ENCODE measurements around the gene RBM43. TPM values are rescaled to one million over a fixed set of nuclear protein-coding genes. Genes with fewer than 3 reads are reported as not detected.
"Not testable (repeated sequence)": the region's sequence is repeated elsewhere in the genome, so short reads cannot be mapped to it uniquely, and the experiment has no call there.

Gene RBM43
- total RNA-seq (10 to 100 TPM in 2 of 4 donors, 1 to 10 TPM in 2; 8.6 to 16.9 (median 10.4) TPM), polyA plus RNA-seq (1 to 10 TPM; 1.8 to 4.0 (median 3.6) TPM)

DNA sequence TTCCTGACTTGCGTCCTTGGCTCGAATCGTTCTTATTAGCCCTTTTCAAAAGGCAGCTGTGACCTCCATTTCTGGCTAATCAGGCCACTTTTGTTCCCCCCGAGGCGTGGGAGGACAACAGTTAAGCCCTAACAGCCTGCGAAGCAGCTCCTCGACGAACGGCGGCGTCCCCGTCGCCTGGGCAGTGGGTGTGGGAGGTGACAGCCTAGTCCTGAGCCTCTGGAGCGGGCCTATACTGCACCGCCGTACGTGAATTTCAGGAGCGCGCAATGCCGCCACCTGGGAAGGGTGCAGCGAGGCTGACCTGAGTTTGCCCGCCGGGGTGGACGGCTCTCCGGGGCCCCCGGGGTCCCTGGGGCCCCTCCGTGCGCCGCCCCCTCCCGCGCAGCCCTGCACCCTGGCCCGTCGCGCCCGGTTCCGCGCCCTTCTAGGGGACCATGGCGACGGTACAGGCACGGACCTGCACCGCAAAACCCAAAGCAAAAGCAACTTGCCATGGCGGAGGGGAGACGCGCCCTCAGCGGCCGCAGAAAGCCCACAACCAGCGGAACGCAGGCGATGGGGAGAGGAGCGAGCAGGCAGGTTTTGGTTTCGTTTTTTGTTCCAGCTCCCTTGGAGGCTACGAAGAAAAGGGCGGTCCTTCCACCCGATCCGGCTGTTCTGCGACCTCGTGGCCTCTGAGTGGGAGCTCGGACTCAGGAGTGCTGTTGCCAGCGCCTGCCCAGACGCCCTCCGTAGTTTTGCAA, at the start of gene RBM43:
Gene RBM43 (minus strand): TSS at position 633 of the 746 bp plus-strand sequence. CDS start 136 bp downstream, at position 497.
- Histone ChIP-seq H3K4me3 (peak within 1 kb of the TSS; percentile 82 to 96 (median 90)), H3K4me1 (peaks cover 0 to 28% (median 10%) of the 10 kb centered on the region in 4 donors), H3K9me3 (no peaks in the 10 kb centered on the region), H3K27me3 (no peaks in the 10 kb centered on the region), H3K27ac (peak within 1 kb of the TSS; percentile 93 to 99 (median 97)), H3K36me3 (no peaks in the 10 kb centered on the region)
- peak; percentile 95 for DNase-seq
- 0% methylated on average over 61 of the region's 61 CpGs for WGBS, 2 donors
- TF ChIP-seq, protein P1, sequence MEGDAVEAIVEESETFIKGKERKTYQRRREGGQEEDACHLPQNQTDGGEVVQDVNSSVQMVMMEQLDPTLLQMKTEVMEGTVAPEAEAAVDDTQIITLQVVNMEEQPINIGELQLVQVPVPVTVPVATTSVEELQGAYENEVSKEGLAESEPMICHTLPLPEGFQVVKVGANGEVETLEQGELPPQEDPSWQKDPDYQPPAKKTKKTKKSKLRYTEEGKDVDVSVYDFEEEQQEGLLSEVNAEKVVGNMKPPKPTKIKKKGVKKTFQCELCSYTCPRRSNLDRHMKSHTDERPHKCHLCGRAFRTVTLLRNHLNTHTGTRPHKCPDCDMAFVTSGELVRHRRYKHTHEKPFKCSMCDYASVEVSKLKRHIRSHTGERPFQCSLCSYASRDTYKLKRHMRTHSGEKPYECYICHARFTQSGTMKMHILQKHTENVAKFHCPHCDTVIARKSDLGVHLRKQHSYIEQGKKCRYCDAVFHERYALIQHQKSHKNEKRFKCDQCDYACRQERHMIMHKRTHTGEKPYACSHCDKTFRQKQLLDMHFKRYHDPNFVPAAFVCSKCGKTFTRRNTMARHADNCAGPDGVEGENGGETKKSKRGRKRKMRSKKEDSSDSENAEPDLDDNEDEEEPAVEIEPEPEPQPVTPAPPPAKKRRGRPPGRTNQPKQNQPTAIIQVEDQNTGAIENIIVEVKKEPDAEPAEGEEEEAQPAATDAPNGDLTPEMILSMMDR (IDR thresholded peaks at IDR 0.05) = no peak
- TF ChIP-seq POLR2AphosphoS5 (IDR thresholded peaks at IDR 0.05) (peak; percentile 60 to 82 (median 74)), EP300 (IDR thresholded peaks at IDR 0.05) (no peak), POLR2A (IDR thresholded peaks at IDR 0.05) (peak; percentile 23 to 43)
- intact Hi-C loops (cut with DNase I) = loop anchor here (5.0 kb wide), 1 partner anchor 151 kb away; no protein-coding TSS in a partner anchor

DNA sequence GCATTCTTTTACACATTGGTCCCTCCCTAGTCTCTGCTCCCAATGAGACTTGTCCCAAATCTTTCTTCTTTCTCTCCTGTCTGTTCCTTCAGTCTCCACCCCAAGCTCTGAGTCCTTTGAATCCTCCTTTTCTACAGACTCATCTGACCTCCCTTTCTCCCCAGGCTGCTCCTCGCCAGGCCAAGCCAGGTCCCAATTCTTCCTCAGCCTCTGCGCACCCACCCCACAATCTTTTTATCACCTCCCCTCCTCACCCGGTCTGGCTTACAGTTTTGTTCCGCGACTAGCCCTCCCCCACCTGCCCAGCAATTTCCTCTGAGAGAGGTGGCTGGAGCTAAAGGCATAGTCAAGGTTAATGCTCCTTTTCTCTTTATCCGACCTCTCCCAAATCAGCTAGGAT, 48.6 kb upstream of the RBM43 start:
- H3K27me3 ChIP-seq; H3K4me3 ChIP-seq; H3K4me1 ChIP-seq; intact Hi-C loops (cut with DNase I); H3K27ac ChIP-seq; H3K9me3 ChIP-seq; H3K36me3 ChIP-seq; DNase-seq: not testable (repeated sequence)
- WGBS, 2 donors = 93% methylated on average over 6 of the region's 6 CpGs

DNA sequence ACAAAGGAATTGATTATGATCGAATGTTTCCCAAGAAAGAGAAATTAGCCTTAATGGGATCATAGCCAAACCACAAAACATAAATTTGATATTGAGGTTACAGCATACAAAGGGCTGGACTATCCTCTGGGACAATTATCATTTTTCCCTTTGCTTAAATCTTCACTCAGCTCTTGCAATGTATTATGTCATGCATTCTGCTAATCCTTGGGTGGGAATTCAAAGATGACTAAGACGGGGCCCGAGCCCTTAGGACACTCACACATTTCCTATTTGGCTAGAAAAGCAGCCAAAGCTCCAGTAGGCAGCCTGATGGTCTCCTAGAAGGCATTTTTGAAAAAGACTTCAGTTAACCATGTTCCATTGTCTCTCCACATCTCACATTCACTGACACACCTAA, 45.0 kb upstream of the RBM43 start:
- Histone ChIP-seq H3K27ac (no peak overlapping the region), H3K36me3 (no peaks in the 10 kb centered on the region), H3K4me3 (no peak overlapping the region), H3K27me3 (no peaks in the 10 kb centered on the region), H3K9me3 (no peaks in the 10 kb centered on the region), H3K4me1 (no peaks in the 10 kb centered on the region)
- intact Hi-C loops (cut with DNase I) = no loop called here
- no peak for DNase-seq
- TF ChIP-seq EP300 (IDR thresholded peaks at IDR 0.05) (no peak), POLR2AphosphoS5 (IDR thresholded peaks at IDR 0.05) (no peak), POLR2A (IDR thresholded peaks at IDR 0.05) (no peak)
- TF ChIP-seq, protein P1 (IDR thresholded peaks at IDR 0.05) = no peak
- WGBS, 2 donors = 82% methylated on average over 3 of the region's 3 CpGs

DNA sequence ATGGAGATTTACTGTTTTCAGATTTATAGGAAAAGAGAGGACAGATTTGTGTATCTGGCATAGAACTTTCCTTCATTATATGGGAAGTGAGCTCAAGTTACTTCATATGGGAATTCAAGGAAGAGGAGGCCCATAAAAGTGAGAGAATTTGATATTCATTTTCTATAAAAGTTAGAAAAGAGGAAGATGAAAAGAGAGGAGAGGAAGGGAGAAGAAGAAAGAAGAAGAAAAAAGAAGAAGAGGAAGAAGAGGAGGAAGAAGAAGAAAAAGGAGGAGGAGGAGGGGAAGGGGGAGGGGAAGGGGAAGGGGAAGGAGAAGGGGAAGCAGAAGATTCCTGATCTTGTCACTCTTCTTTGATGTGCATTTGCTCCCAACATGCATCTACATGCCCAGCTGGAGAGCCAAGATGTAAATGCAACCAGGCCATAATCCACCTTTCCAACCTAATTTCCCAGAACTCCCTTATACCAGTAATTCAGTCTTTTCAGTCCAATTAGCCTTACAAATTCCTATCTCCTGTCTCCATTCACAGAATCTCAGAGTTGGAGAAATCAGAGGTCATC, 43.5 kb upstream of the RBM43 start:
- no peak for DNase-seq
- Histone ChIP-seq H3K27me3 (no peaks in the 10 kb centered on the region), H3K4me3 (no peak overlapping the region), H3K27ac (no peak overlapping the region), H3K9me3 (no peaks in the 10 kb centered on the region), H3K4me1 (no peaks in the 10 kb centered on the region), H3K36me3 (no peaks in the 10 kb centered on the region)
- intact Hi-C loops (cut with DNase I) = no loop called here
- TF ChIP-seq EP300 (IDR thresholded peaks at IDR 0.05) (no peak), POLR2A (IDR thresholded peaks at IDR 0.05) (no peak), POLR2AphosphoS5 (IDR thresholded peaks at IDR 0.05) (no peak)
- TF ChIP-seq, protein P1 (IDR thresholded peaks at IDR 0.05) = no peak

DNA sequence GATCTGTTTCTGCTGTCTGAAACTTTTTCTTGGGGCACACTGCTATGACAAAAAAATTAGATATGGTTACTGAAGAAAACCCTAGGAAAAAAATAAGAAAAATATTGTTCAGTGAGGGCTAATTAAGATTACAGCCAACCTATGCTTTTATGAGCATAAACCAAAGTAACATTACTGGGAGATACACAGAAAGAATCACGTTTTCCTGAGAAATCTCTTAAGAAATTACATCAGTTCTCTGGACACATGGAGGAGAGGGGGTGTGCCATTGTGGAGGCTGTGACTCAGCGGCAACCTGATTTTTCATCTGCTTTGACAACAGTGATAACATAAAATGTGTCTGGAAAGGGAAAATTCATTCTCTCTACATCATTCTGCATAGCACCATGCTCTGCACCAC, 41.2 kb upstream of the RBM43 start:
- no peaks in the 10 kb centered on the region for H3K4me1 ChIP-seq
- intact Hi-C loops (cut with DNase I) = no loop called here
- H3K27ac ChIP-seq = no peak overlapping the region
- DNase-seq = no peak
- H3K36me3 ChIP-seq = no peaks in the 10 kb centered on the region
- no peaks in the 10 kb centered on the region for H3K9me3 ChIP-seq
- H3K27me3 ChIP-seq = no peaks in the 10 kb centered on the region
- TF ChIP-seq POLR2AphosphoS5 (IDR thresholded peaks at IDR 0.05) (no peak), EP300 (IDR thresholded peaks at IDR 0.05) (no peak), POLR2A (IDR thresholded peaks at IDR 0.05) (no peak)
- TF ChIP-seq, protein P1 (IDR thresholded peaks at IDR 0.05) = no peak
- H3K4me3 ChIP-seq = no peak overlapping the region
- WGBS, 2 donors = 60 to 82% methylated on average over 2 of the region's 2 CpGs
